Gastrocnemius medialis (tissue), 4 donors: ENCODE results near the gene ARHGAP11B.
"Not testable (repeated sequence)": the region's sequence is repeated elsewhere in the genome, so short reads cannot be mapped to it uniquely, and the experiment has no call there.

Experiments
- ATAC-seq, 2 donors: fragments of 150-250 bp; one replicate each; pipeline ENCODE4 v1.9.1; 2016
- DNase-seq, 2 donors: peaks; one replicate each; pipeline ENCODE4 v3.0.0-alpha.2; 2019
- H3K27ac ChIP-seq, 4 donors: fragments of 200-600 bp; sonication (generic); 1 replicate in 1 of 4; 2 replicates in 3 of 4; pipeline ENCODE4 v1.5.1; 2016 to 2018; ENCODE audit warnings: mild to moderate bottlenecking in 2 of 4, moderate library complexity in 1 of 4
- H3K27me3 ChIP-seq, 3 donors: fragments of 200-600 bp; sonication (generic) in 2 of 3; 1 replicate in 1 of 3; 2 replicates in 2 of 3; pipeline versions ENCODE4 v1.5.1 to v1.6.0; 2016 to 2019; ENCODE audit warnings: mild to moderate bottlenecking in 1 of 3, moderate library complexity in 1 of 3
- H3K36me3 ChIP-seq, 2 donors: fragments of 200-600 bp; sonication (generic) in 1 of 2; one replicate each; pipeline ENCODE4 v1.5.1; 2017 to 2018
- H3K4me1 ChIP-seq, 2 donors: fragments of 200-600 bp; sonication (generic) in 1 of 2; one replicate each; pipeline ENCODE4 v1.5.1; 2016 to 2017; ENCODE audit warnings: mild to moderate bottlenecking in 2 of 2
- H3K4me3 ChIP-seq, 4 donors: fragments of 200-600 bp; sonication (generic) in 3 of 4; 1 replicate in 1 of 4; 2 replicates in 3 of 4; pipeline ENCODE4 v1.5.1; 2016 to 2019; ENCODE audit warnings: mild to moderate bottlenecking in 2 of 4
- H3K9me3 ChIP-seq, 3 donors: fragments of 200-600 bp; sonication (generic) in 2 of 3; 1 replicate in 1 of 3; 2 replicates in 2 of 3; pipeline ENCODE4 v1.5.1; 2016 to 2019
- POLR2A ChIP-seq, 2 donors: fragments of 450-650 bp; IDR thresholded peaks; one replicate each; pipeline ENCODE4 v1.6.1; 2017; ENCODE audit warnings: antibody characterized with exemption in 2 of 2, mild to moderate bottlenecking in 2 of 2, moderate library complexity in 2 of 2
- in situ Hi-C, 4 donors: fragments of 200-750 bp; cut with MboI; loops; one replicate each; pipeline versions ENCODE4 v1.15.0 to v1.8.0; 2017; ENCODE audit warnings: low sequenced_read_pairs in 4 of 4
- intact Hi-C: fragments of 100-400 bp; cut with DNase I; formaldehyde crosslinking; loops from one replicate; pipeline ENCODE4 v1.15.1; 2023; ENCODE audit warnings: low total_unique reads
- TF ChIP-seq, protein P1 (sequence below), 5 experiments: fragments of 450-650 bp in 3 of 5; fragments of 200-600 bp in 2 of 5; sonication (generic) in 2 of 5; IDR thresholded peaks in 4 of 5; conservative IDR thresholded peaks in 1 of 5; 1 replicate in 4 of 5; 2 replicates in 1 of 5; pipeline ENCODE4 v1.5.1; 2016 to 2019; ENCODE audit warnings: antibody characterized with exemption in 5 of 5, mild to moderate bottlenecking in 3 of 5, moderate library complexity in 3 of 5

Gene ARHGAP11B

GRCh38 chr15:30625436-30626193 is at the start of gene ARHGAP11B:
TSS of gene ARHGAP11B (plus strand) at chr15:30626128.
- intact Hi-C loops, result not testable (repeated sequence)

GRCh38 chr15:30579394-30579970 is 46.4 kb upstream of the ARHGAP11B start:
- H3K4me3 ChIP-seq, H3K27me3 ChIP-seq, H3K4me1 ChIP-seq, intact Hi-C loops, DNase-seq, ATAC-seq, H3K27ac ChIP-seq, H3K36me3 ChIP-seq, in situ Hi-C loops, H3K9me3 ChIP-seq: not testable (repeated sequence)

More at GRCh38 chr15:30625436-30626193, at the start of gene ARHGAP11B:
- peak; percentile 85 for DNase-seq
- Histone ChIP-seq H3K27ac (peak within 1 kb of the TSS; percentile 83 to 93 (median 86)), H3K4me3 (peak within 1 kb of the TSS; percentile 62 to 75 (median 74))
- TF ChIP-seq, protein P1, sequence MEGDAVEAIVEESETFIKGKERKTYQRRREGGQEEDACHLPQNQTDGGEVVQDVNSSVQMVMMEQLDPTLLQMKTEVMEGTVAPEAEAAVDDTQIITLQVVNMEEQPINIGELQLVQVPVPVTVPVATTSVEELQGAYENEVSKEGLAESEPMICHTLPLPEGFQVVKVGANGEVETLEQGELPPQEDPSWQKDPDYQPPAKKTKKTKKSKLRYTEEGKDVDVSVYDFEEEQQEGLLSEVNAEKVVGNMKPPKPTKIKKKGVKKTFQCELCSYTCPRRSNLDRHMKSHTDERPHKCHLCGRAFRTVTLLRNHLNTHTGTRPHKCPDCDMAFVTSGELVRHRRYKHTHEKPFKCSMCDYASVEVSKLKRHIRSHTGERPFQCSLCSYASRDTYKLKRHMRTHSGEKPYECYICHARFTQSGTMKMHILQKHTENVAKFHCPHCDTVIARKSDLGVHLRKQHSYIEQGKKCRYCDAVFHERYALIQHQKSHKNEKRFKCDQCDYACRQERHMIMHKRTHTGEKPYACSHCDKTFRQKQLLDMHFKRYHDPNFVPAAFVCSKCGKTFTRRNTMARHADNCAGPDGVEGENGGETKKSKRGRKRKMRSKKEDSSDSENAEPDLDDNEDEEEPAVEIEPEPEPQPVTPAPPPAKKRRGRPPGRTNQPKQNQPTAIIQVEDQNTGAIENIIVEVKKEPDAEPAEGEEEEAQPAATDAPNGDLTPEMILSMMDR (IDR thresholded peaks at IDR 0.05 in 4 of 5, conservative IDR thresholded peaks at IDR 0.05 in 1 of 5), result peak in 2 of 5 experiments; percentile 13 to 14
- TF ChIP-seq POLR2A (IDR thresholded peaks at IDR 0.05), result peak in 1 of 2 donors; percentile 20
- ATAC-seq, result peak; percentile 96 to 97
- in situ Hi-C loops, H3K27me3 ChIP-seq, H3K4me1 ChIP-seq, H3K9me3 ChIP-seq, H3K36me3 ChIP-seq: not testable (repeated sequence)

GRCh38 chr15:30580716-30581115 is 45.2 kb upstream of the ARHGAP11B start:
- H3K9me3 ChIP-seq, DNase-seq, H3K36me3 ChIP-seq, H3K27me3 ChIP-seq, H3K4me1 ChIP-seq, H3K4me3 ChIP-seq, intact Hi-C loops, H3K27ac ChIP-seq, ATAC-seq, in situ Hi-C loops: not testable (repeated sequence)

DNA sequence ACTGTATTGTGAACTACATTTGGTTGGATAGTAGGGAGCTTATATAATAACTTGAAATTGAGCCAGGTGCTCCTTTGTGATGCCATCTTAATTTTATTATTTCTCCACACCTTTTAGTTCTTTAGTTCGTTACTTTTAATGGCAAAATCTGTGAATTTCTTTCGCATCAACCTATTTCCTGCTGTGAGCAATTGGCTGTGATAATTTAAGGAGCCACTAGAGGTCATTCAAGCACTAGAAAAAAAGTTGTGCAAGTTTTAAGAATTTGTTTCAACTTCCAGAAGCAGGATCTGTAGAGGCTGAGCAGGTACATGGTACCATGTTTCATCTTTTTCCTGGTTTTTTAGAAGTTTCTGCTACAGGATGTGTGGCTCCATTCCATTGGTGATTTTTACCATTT is 27.0 kb upstream of the ARHGAP11B start:
- intact Hi-C loops, H3K9me3 ChIP-seq, H3K27me3 ChIP-seq, H3K36me3 ChIP-seq, ATAC-seq, in situ Hi-C loops, H3K4me1 ChIP-seq, H3K4me3 ChIP-seq, DNase-seq, H3K27ac ChIP-seq: not testable (repeated sequence)
- TF ChIP-seq, protein P1 (IDR thresholded peaks at IDR 0.05 in 4 of 5, conservative IDR thresholded peaks at IDR 0.05 in 1 of 5), result peak in 3 of 5 experiments; percentile 9 to 31 (median 26)

DNA sequence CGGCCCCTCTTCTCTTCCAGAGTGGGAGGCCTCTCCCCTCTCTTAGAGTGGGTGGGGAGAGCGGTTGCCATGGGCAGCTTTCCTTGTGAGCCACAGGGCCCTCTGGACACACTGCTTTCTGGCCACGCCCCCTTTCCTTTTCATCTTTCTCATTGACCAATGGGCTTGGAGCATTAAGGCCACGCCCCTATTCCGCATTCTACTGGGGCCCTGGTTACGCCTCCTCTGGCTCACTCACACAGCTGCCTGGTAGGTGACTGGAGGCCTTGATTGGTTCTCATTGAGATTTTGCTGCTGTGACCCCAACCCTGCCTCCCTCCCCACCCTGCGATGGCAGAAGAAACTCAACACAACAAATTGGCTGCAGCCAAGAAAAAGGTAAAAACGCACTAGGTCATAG is 22.1 kb upstream of the ARHGAP11B start, which contains the start of gene GOLGA8H:
TSS of gene GOLGA8H (plus strand) at position 233 of the 400 bp plus-strand sequence. CDS start at position 331, 98 bp downstream.
- H3K9me3 ChIP-seq, H3K4me3 ChIP-seq, H3K27ac ChIP-seq, H3K36me3 ChIP-seq, H3K4me1 ChIP-seq, intact Hi-C loops, ATAC-seq, in situ Hi-C loops, H3K27me3 ChIP-seq, DNase-seq: not testable (repeated sequence)

DNA sequence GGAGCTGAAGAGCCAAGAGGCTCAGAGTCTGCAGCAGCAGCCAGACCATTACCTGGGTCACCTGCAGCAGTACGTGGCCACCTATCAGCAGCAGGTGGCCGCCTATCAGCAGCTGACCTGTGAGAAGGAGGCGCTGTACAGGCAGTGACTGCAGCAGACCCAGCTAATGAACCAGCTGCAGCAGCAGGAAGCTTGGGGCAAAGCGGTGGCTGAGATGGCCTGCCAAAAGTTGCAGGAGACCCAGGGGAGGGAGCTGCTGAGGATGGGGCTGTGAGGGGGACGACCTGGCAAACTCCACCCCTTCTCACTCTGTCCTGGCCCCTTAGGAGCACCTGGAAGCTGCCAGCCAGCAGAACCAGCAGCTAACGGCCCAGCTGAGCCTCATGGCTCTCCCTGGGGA is 13.7 kb upstream of the ARHGAP11B start:
- intact Hi-C loops, DNase-seq: not testable (repeated sequence)

GRCh38 chr15:30621342-30621741 is 4.6 kb upstream of the ARHGAP11B start:
- H3K27me3 ChIP-seq, H3K4me1 ChIP-seq, H3K4me3 ChIP-seq, H3K9me3 ChIP-seq, H3K27ac ChIP-seq, H3K36me3 ChIP-seq, ATAC-seq, intact Hi-C loops, DNase-seq, in situ Hi-C loops: not testable (repeated sequence)

More for the DNA sequence above, 13.7 kb upstream of the ARHGAP11B start:
- H3K4me3 ChIP-seq, H3K9me3 ChIP-seq, H3K36me3 ChIP-seq, H3K27ac ChIP-seq, H3K27me3 ChIP-seq, ATAC-seq, H3K4me1 ChIP-seq, in situ Hi-C loops: not testable (repeated sequence)

DNA sequence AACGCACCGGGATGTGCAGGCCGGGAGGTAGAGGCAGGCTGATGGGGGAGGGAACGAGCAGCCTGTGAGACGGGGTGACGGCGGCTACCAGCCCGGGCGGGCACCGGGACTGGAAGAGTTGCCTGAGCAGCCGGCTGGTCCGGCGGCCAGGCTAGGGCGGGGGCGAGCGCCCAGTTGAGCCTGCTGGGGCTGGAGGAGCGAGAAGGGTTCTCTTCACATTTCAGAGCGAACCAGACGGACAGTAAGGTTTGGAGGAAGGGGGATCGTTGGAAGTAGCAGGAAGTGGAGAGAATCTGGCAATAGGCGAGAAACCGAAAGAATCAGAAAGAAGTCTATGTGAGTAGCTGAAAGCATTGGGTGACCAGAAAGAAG is 252 bp downstream of the ARHGAP11B start:
- intact Hi-C loops, H3K4me1 ChIP-seq, DNase-seq, ATAC-seq, H3K9me3 ChIP-seq, H3K36me3 ChIP-seq, in situ Hi-C loops, H3K27me3 ChIP-seq: not testable (repeated sequence)
- Histone ChIP-seq H3K27ac (peak overlapping the region; percentile 83 to 93 (median 86)), H3K4me3 (peak overlapping the region; percentile 62 to 75 (median 74))

DNA sequence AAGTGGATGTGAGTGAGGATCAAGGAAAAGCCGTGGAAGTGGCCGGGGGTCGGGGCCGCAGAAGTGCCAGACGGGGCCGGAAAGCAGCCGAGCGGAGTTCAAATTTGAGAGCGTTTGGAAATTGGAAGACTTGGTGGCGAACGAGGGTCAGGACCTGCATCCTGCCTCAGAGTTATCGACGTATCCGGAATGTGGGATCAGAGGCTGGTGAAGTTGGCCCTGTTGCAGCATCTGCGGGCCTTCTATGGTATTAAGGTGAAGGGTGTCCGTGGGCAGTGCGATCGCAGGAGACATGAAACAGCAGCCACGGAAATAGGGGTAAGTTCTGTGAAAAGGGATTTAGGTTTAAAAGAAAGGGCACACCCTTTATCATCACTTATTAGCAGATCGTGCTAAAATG is 704 bp downstream of the ARHGAP11B start:
- ATAC-seq, H3K9me3 ChIP-seq, DNase-seq, H3K4me1 ChIP-seq, in situ Hi-C loops, H3K27me3 ChIP-seq, H3K36me3 ChIP-seq, intact Hi-C loops: not testable (repeated sequence)
- Histone ChIP-seq H3K27ac (peak overlapping the region in 1 of 4 donors; percentile 87), H3K4me3 (peak overlapping the region in 3 of 4 donors; percentile 74 to 75 (median 74))
